Heart left ventricle (tissue), 16 donors: ENCODE results near the gene SMAD3. TPM values are rescaled to one million over a fixed set of nuclear protein-coding genes. Genes with fewer than 3 reads are reported as not detected.
A peak's percentile ranks its signal among the peaks of the same experiment; 100 is the strongest.

ENCODE experiments used
- ATAC-seq, 4 donors: fragments of 200-7000 bp; cut with Tn5 transposase; one replicate each; pipeline ENCODE4 v1.9.1; 2020 to 2022; ENCODE audit warnings: moderate library complexity in 4 of 4, mild to moderate bottlenecking in 3 of 4, moderate number of reproducible peaks in 1 of 4
- DNase-seq, 5 donors: peaks; one replicate each; pipeline ENCODE4 v3.0.0-alpha.2; 2020
- H3K27ac ChIP-seq, 12 donors: fragments of 200-600 bp; sonication (generic) in 4 of 12; one replicate each; pipeline versions ENCODE4 v1.5.0 to v1.8.0; 2016 to 2022; ENCODE audit warnings: mild to moderate bottlenecking in 2 of 12
- H3K27me3 ChIP-seq, 9 donors: fragments of 200-600 bp; sonication (generic) in 2 of 9; one replicate each; pipeline versions ENCODE4 v1.5.1 to v1.8.0; 2016 to 2022; ENCODE audit warnings: mild to moderate bottlenecking in 3 of 9
- H3K36me3 ChIP-seq, 9 donors: fragments of 200-600 bp; sonication (generic) in 2 of 9; one replicate each; pipeline versions ENCODE4 v1.5.0 to v1.8.0; 2018 to 2022; ENCODE audit warnings: mild to moderate bottlenecking in 2 of 9
- H3K4me1 ChIP-seq, 12 donors: fragments of 200-600 bp; sonication (generic) in 4 of 12; one replicate each; pipeline versions ENCODE4 v1.5.0 to v1.8.0; 2016 to 2022; ENCODE audit warnings: mild to moderate bottlenecking in 3 of 12
- H3K4me3 ChIP-seq, 12 donors: fragments of 200-600 bp; sonication (generic) in 4 of 12; one replicate each; pipeline versions ENCODE4 v1.5.0 to v1.8.0; 2017 to 2022; ENCODE audit warnings: mild to moderate bottlenecking in 9 of 12, moderate library complexity in 4 of 12
- H3K9me3 ChIP-seq, 12 donors: fragments of 200-600 bp; sonication (generic) in 4 of 12; one replicate each; pipeline versions ENCODE4 v1.5.0 to v1.8.0; 2016 to 2022; ENCODE audit warnings: mild to moderate bottlenecking in 1 of 12
- CTCF ChIP-seq, 12 donors: fragments of 200-600 bp; sonication (generic) in 4 of 12; IDR thresholded peaks; one replicate each; pipeline versions ENCODE4 v1.5.0 to v1.8.0; 2018 to 2022; ENCODE audit warnings: antibody characterized with exemption in 12 of 12, mild to moderate bottlenecking in 5 of 12
- POLR2A ChIP-seq, 2 donors: fragments of 450-650 bp; IDR thresholded peaks; one replicate each; pipeline ENCODE4 v1.6.1; 2017; ENCODE audit warnings: antibody characterized with exemption in 2 of 2, mild to moderate bottlenecking in 2 of 2, moderate library complexity in 2 of 2
- WGBS, 4 donors: extraction: QIAGEN DNeasy Blood & Tissue Kit in 2 of 4; methylation state at CpG; one replicate each; pipeline versions ENCODE4 v1.1.5 to v1.1.7; 2013 to 2018; 5-methylcytosine and 5-hydroxymethylcytosine counted together
- intact Hi-C, 10 donors: fragments of 100-400 bp; cut with DNase I; formaldehyde crosslinking; loops; one replicate each; pipeline versions ENCODE4 v1.11.1 to v1.14.2; 2022
- polyA plus RNA-seq, 2 donors: library from polyadenylated mRNA; stranded (reverse); fragments of 200-250 nt; gene quantifications; one replicate each; pipeline ENCODE4 v1.2.3, GENCODE V29; 2013
- total RNA-seq, 9 donors: library from RNA; depleted of rRNA in 2 of 9; stranded (reverse); fragments of >200 nt in 2 of 9; fragmentation: NEBNext Ultra II Directional in 3 of 9; extraction: Animal tissue kit (Norgen Biotek cat#: 25700) in 3 of 9; gene quantifications; one replicate each; pipeline versions ENCODE4 v1.1.0 to v1.2.4, GENCODE V29; 2016 to 2023
- donor health status: ischemic (EF 13 %, LVEDD 7.1; RV severe dilation, severe dysfunction).
- donor health status: healthy with polysubstance abuse.
- donor health status: DM: no; HTN: yes; CAD: no.
- donor health status: DM: no; HTN: no; CAD: no.
- donor health status: ischemic (EF 25% LVEDD 6.9; RV normal size, moderate dysfunction).
- donor health status: ischemic (EF 25% LVEDD 5.7; RV mildly dilated, moderate dysfunction).
- donor health status: healthy.
- donor health status: DM: yes; HTN: yes; CAD: no.
- donor health status: ischemic (EF 35%, LVEDD 5.7; RV mildly dilated, moderate dysfunction).
- donor health status: nonischemic (EF 11% LVEDD 7.7; RV severe dilation, severe dysfunction).
- donor health status: DM: yes; HTN: yes; CAD: no.
- donor health status: PGD.
- donor health status: ischemic (EF 29% LVEDD 5.4; RV normal size, mild dysfunction).
- donor health status: nonischemic (EF 23%, LVEDD 6.1; RV moderate dilation, normal function).

The SMAD3 gene
- total and polyA plus RNA-seq, 11 donors = 5.6 to 34.3 (median 15.3) TPM

GRCh38 chr15:67188551-67189218 lies 123.3 kb downstream of the SMAD3 start:
- no peaks in the 10 kb centered on the region for H3K9me3 ChIP-seq
- H3K27me3 ChIP-seq = no peaks in the 10 kb centered on the region
- intact Hi-C loops = loop anchor here in 3 of 10 donors (5.0 to 10.0 kb wide), 2 partner anchors 64 to 121 kb away; partner anchors contain the start of gene SMAD3 (in 2 of the 3)
- H3K4me3 ChIP-seq = no peak overlapping the region
- ATAC-seq = no peak
- DNase-seq = peak in 2 of 5 donors; percentile 60 to 63
- H3K4me1 ChIP-seq = peaks cover 12 to 70% (median 54%) of the 10 kb centered on the region in 12 donors
- no peak for TF ChIP-seq POLR2A (IDR thresholded peaks at IDR 0.05)
- no peak for TF ChIP-seq CTCF (IDR thresholded peaks at IDR 0.05)
- H3K27ac ChIP-seq = peak overlapping the region; percentile 66 to 98 (median 92)
- H3K36me3 ChIP-seq = peaks cover 0 to 84% (median 42%) of the 10 kb centered on the region in 9 donors
- WGBS, 4 donors = 59 to 70% (median 64%) methylated on average over 8 of the region's 8 CpGs

- peaks cover 0 to 84% (median 42%) of the 10 kb centered on the region in 9 donors for H3K36me3 ChIP-seq
- no peak for TF ChIP-seq POLR2A (IDR thresholded peaks at IDR 0.05)
- no peak for TF ChIP-seq CTCF (IDR thresholded peaks at IDR 0.05)
- H3K9me3 ChIP-seq = no peaks in the 10 kb centered on the region
- intact Hi-C loops = loop anchor here in 5 of 10 donors (5.0 to 10.0 kb wide), 2 partner anchors 65 to 122 kb away; partner anchors contain the start of gene SMAD3 (in 4 of the 5)
- H3K27ac ChIP-seq = peak overlapping the region; percentile 66 to 98 (median 92)
- DNase-seq = peak; percentile 81 to 97 (median 92)
- H3K4me1 ChIP-seq = peaks cover 14 to 76% (median 62%) of the 10 kb centered on the region in 12 donors
- WGBS, 4 donors = 43 to 53% (median 49%) methylated on average over 25 to 26 of the region's 26 CpGs
- no peak overlapping the region for H3K4me3 ChIP-seq
- H3K27me3 ChIP-seq = no peaks in the 10 kb centered on the region
- peak; percentile 82 to 86 (median 84) for ATAC-seq
These were observed 124.1 kb downstream of the SMAD3 start for GRCh38 chr15:67189326-67190051.

GRCh38 chr15:67190326-67190725 lies 124.9 kb downstream of the SMAD3 start:
- ATAC-seq (no peak), DNase-seq (no peak)
- Histone ChIP-seq H3K36me3 (peaks cover 0 to 83% (median 42%) of the 10 kb centered on the region in 9 donors), H3K27me3 (no peaks in the 10 kb centered on the region), H3K4me1 (peaks cover 14 to 76% (median 67%) of the 10 kb centered on the region in 12 donors), H3K27ac (peak overlapping the region; percentile 66 to 98 (median 92)), H3K4me3 (no peak overlapping the region), H3K9me3 (no peaks in the 10 kb centered on the region)
- no peak for TF ChIP-seq POLR2A (IDR thresholded peaks at IDR 0.05)
- TF ChIP-seq CTCF (IDR thresholded peaks at IDR 0.05) = no peak
- 93 to 100% (median 97%) methylated on average over 2 of the region's 2 CpGs for WGBS, 4 donors
- intact Hi-C loops = loop anchor here in 2 of 10 donors (5.0 kb wide), 1 partner anchor 123 kb away; the partner anchor contains the start of gene SMAD3 (in 2 of the 2)

- 93 to 96% (median 95%) methylated on average over 11 of the region's 11 CpGs for WGBS, 4 donors
- Histone ChIP-seq H3K27ac (peak overlapping the region in 10 of 12 donors; percentile 66 to 98 (median 93)), H3K9me3 (no peaks in the 10 kb centered on the region), H3K27me3 (no peaks in the 10 kb centered on the region), H3K36me3 (peaks cover 0 to 78% (median 42%) of the 10 kb centered on the region in 9 donors), H3K4me3 (no peak overlapping the region), H3K4me1 (peaks cover 10 to 76% (median 63%) of the 10 kb centered on the region in 12 donors)
- DNase-seq (no peak), ATAC-seq (no peak)
- TF ChIP-seq CTCF (IDR thresholded peaks at IDR 0.05) = no peak
- TF ChIP-seq POLR2A (IDR thresholded peaks at IDR 0.05) = no peak
- intact Hi-C loops = loop anchor here in 2 of 10 donors (5.0 kb wide), 1 partner anchor 124 kb away; the partner anchor contains the start of gene SMAD3 (in 2 of the 2)
These were observed 125.4 kb downstream of the SMAD3 start for GRCh38 chr15:67190813-67191212.
